Neural crest cell (in vitro differentiated cells): ENCODE data around the gene PHF8. TPM values are rescaled to one million over a fixed set of nuclear protein-coding genes. Genes with fewer than 3 reads are reported as not detected.

Source experiments
- DNase-seq: peaks from one replicate; pipeline ENCODE4 v3.0.0; 2021; ENCODE audit warnings: low read depth, mixed read lengths, low spot score
- H3K27ac Mint-ChIP-seq: one replicate; pipeline ENCODE4 v1.8.0; 2021; ENCODE audit warnings: mild to moderate bottlenecking, mixed read lengths; ENCODE audit not compliant: unreplicated experiment
- H3K27me3 Mint-ChIP-seq: 2 replicates; pipeline ENCODE4 v1.8.0; 2021; ENCODE audit warnings: low read depth, mild to moderate bottlenecking, mixed read lengths
- H3K36me3 Mint-ChIP-seq: 2 replicates; pipeline ENCODE4 v1.8.0; 2021; ENCODE audit warnings: low read depth, mild to moderate bottlenecking, mixed read lengths
- H3K4me1 Mint-ChIP-seq: 2 replicates; pipeline ENCODE4 v1.8.0; 2021; ENCODE audit warnings: mixed read lengths
- H3K4me3 Mint-ChIP-seq: one replicate; pipeline ENCODE4 v1.8.0; 2021; ENCODE audit warnings: mild to moderate bottlenecking, mixed read lengths
- H3K9me3 Mint-ChIP-seq: 2 replicates; pipeline ENCODE4 v1.8.0; 2021; ENCODE audit warnings: mixed read lengths
- total RNA-seq: library from RNA; stranded (reverse); gene quantifications from 2 replicates; pipeline ENCODE4 v1.2.1, GENCODE V29; 2021
- TF ChIP-seq, protein P1 (sequence below): fragments of 200-600 bp; sonication (generic); conservative IDR thresholded peaks from 2 replicates; pipeline ENCODE4 v1.5.0; 2021; ENCODE audit warnings: antibody characterized with exemption, mild to moderate bottlenecking

Gene PHF8
- total RNA-seq, 1 donor from 2014 or later, result 38.1 TPM

DNA sequence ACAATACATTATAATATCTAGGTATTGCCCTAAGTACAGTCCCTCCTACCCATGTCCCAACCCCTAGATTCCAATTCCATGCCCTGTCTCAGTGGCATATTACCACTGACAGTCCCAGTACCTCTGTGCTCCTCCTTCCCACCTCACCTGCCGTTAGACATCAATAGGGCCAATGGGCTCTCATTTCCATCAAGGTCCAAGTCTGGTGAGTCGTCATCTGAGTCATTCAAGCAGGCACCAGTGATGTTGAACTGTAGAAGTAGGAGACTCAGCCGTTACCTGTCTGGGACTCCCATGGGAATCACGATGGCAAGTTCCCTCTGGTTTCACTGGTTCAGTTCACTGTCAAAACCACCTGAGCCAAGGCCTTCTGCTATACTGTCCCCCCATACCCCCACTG lies 51.7 kb downstream of the PHF8 start:
- Mint-ChIP-seq H3K27ac (no peak overlapping the region), H3K4me3 (no peak overlapping the region), H3K36me3 (peaks cover 33% of the 10 kb centered on the region), H3K4me1 (no peaks in the 10 kb centered on the region), H3K9me3 (peaks cover 4% of the 10 kb centered on the region), H3K27me3 (no peaks in the 10 kb centered on the region)
- TF ChIP-seq, protein P1, sequence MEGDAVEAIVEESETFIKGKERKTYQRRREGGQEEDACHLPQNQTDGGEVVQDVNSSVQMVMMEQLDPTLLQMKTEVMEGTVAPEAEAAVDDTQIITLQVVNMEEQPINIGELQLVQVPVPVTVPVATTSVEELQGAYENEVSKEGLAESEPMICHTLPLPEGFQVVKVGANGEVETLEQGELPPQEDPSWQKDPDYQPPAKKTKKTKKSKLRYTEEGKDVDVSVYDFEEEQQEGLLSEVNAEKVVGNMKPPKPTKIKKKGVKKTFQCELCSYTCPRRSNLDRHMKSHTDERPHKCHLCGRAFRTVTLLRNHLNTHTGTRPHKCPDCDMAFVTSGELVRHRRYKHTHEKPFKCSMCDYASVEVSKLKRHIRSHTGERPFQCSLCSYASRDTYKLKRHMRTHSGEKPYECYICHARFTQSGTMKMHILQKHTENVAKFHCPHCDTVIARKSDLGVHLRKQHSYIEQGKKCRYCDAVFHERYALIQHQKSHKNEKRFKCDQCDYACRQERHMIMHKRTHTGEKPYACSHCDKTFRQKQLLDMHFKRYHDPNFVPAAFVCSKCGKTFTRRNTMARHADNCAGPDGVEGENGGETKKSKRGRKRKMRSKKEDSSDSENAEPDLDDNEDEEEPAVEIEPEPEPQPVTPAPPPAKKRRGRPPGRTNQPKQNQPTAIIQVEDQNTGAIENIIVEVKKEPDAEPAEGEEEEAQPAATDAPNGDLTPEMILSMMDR, result no peak
- DNase-seq, result no peak

GRCh38 chrX:53990171-53990570 lies 54.1 kb downstream of the PHF8 start:
- H3K36me3 Mint-ChIP-seq, result peaks cover 29% of the 10 kb centered on the region
- TF ChIP-seq, protein P1, result no peak
- DNase-seq, result no peak
- no peaks in the 10 kb centered on the region for H3K4me1 Mint-ChIP-seq
- no peak overlapping the region for H3K27ac Mint-ChIP-seq
- no peaks in the 10 kb centered on the region for H3K27me3 Mint-ChIP-seq
- H3K9me3 Mint-ChIP-seq, result peaks cover 4% of the 10 kb centered on the region
- no peak overlapping the region for H3K4me3 Mint-ChIP-seq

DNA sequence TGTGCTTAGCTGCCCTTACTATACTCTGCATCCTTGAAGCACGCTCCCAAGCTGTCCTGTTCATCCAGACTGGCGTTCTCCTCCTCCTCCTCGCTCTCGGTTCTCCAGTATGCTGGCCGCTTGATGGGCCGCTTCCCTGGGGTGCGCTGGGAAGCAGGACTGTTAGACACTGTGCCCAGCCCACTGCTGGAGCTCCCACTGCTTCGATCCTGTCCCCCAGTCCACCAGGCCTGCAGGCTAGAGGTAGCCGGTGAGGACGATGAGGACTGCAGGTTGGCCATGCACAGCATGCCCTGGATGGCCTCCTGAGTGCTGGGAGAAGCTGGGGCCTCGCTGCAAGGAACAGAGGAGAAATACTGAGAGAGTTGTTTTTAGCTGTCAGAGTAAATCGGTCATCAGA lies 59.4 kb downstream of the PHF8 start:
- DNase-seq, result no peak
- Mint-ChIP-seq H3K4me3 (no peak overlapping the region), H3K27me3 (no peaks in the 10 kb centered on the region), H3K4me1 (no peaks in the 10 kb centered on the region), H3K36me3 (peaks cover 18% of the 10 kb centered on the region), H3K27ac (peak overlapping the region; percentile 48), H3K9me3 (peaks cover 2% of the 10 kb centered on the region)
- TF ChIP-seq, protein P1, result no peak

DNA sequence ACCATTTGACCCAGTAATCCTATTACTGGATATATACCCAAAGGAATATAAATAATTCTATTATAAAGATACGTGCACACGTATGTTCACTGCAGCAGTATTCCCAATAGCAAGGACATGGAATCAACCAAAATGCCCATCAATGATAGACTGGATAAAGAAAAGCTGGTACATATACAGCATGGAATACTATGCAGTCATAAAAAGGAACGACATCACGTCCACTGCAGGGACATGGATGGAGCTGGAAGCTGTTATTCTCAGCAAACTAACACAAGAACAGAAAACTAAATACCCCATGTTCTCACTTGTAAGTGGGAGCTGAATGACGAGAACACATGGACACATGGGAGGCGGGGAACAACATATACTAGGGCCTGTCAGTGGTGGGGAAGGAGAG lies 69.7 kb downstream of the PHF8 start:
- no peak overlapping the region for H3K27ac Mint-ChIP-seq
- no peak overlapping the region for H3K4me3 Mint-ChIP-seq
- no peak for DNase-seq
- H3K36me3 Mint-ChIP-seq, result peaks cover 54% of the 10 kb centered on the region
- no peaks in the 10 kb centered on the region for H3K4me1 Mint-ChIP-seq
- peaks cover 14% of the 10 kb centered on the region for H3K9me3 Mint-ChIP-seq
- H3K27me3 Mint-ChIP-seq, result no peaks in the 10 kb centered on the region
- TF ChIP-seq, protein P1, result no peak

- Mint-ChIP-seq H3K27ac (no peak overlapping the region), H3K4me1 (no peaks in the 10 kb centered on the region), H3K27me3 (no peaks in the 10 kb centered on the region), H3K4me3 (no peak overlapping the region), H3K9me3 (peaks cover 21% of the 10 kb centered on the region), H3K36me3 (peaks cover 64% of the 10 kb centered on the region)
- no peak for DNase-seq
- TF ChIP-seq, protein P1, result no peak
Observed at GRCh38 chrX:53969540-53969939, 74.7 kb downstream of the PHF8 start.
